Neuronal stem cell (in vitro differentiated cells): ENCODE measurements around the gene IER5L.
"Not testable (repeated sequence)": the region's sequence is repeated elsewhere in the genome, so short reads cannot be mapped to it uniquely, and the experiment has no call there.

Experiments used
- DNase-seq: peaks from one replicate; pipeline ENCODE4 v3.0.0-alpha.2; 2013; ENCODE audit warnings: low spot score
- H2AFZ ChIP-seq: one replicate; pipeline ENCODE4 v1.6.1; 2013; ENCODE audit warnings: mild to moderate bottlenecking, low read length, inconsistent platforms
- H2AK5ac ChIP-seq: 2 replicates; pipeline ENCODE4 v1.6.1; 2013; ENCODE audit warnings: low read depth, mild to moderate bottlenecking, inconsistent platforms, low read length, moderate library complexity, mixed read lengths
- H2BK120ac ChIP-seq: 2 replicates; pipeline ENCODE4 v1.6.1; 2013; ENCODE audit warnings: low read depth, mild to moderate bottlenecking, inconsistent platforms, low read length, moderate library complexity, mixed read lengths
- H2BK12ac ChIP-seq: one replicate; pipeline ENCODE4 v1.6.1; 2013; ENCODE audit warnings: low read length, inconsistent platforms
- H2BK15ac ChIP-seq: 2 replicates; pipeline ENCODE4 v1.6.1; 2013; ENCODE audit warnings: mild to moderate bottlenecking, low read length, inconsistent platforms, mixed read lengths
- H2BK5ac ChIP-seq: one replicate; pipeline ENCODE4 v1.6.1; 2013; ENCODE audit warnings: inconsistent platforms, mild to moderate bottlenecking, low read length, moderate library complexity
- H3K14ac ChIP-seq: one replicate; pipeline ENCODE4 v1.6.1; 2013; ENCODE audit warnings: low read length, inconsistent platforms
- H3K18ac ChIP-seq: 2 replicates; pipeline ENCODE4 v1.6.1; 2013; ENCODE audit warnings: low read length, inconsistent platforms
- H3K23ac ChIP-seq: 2 replicates; pipeline ENCODE4 v1.6.1; 2013; ENCODE audit warnings: low read depth, mild to moderate bottlenecking, mixed read lengths, low read length, inconsistent platforms; ENCODE audit not compliant: poor library complexity
- H3K27ac ChIP-seq: replicated peaks from 3 replicates; pipeline ENCODE4 v1.5.1; 2013; ENCODE audit warnings: low read length, inconsistent platforms
- H3K27me3 ChIP-seq, 3 experiments: 2 replicates each; pipeline ENCODE4 v1.6.1; 2013; ENCODE audit warnings: low read length in 3 of 3, mild to moderate bottlenecking in 2 of 3, inconsistent platforms in 1 of 3, low read depth in 1 of 3, mixed read lengths in 1 of 3, moderate library complexity in 1 of 3; ENCODE audit not compliant: control insufficient read depth in 3 of 3, insufficient read depth in 3 of 3
- H3K36me3 ChIP-seq, 2 donors: replicated peaks in 1 of 2; 2 replicates each; pipeline ENCODE4 v1.6.1; 2013; ENCODE audit warnings: low read length in 2 of 2; ENCODE audit not compliant: control insufficient read depth in 2 of 2, insufficient read depth in 2 of 2
- H3K4ac ChIP-seq: 2 replicates; pipeline ENCODE4 v1.6.1; 2013; ENCODE audit warnings: inconsistent platforms, mild to moderate bottlenecking, low read length, moderate library complexity
- H3K4me1 ChIP-seq, 2 donors: 1 replicate in 1 of 2; 2 replicates in 1 of 2; pipeline ENCODE4 v1.6.1; 2013; ENCODE audit warnings: low read length in 2 of 2, low read depth in 1 of 2; ENCODE audit not compliant: control insufficient read depth in 2 of 2, insufficient read depth in 1 of 2
- H3K4me2 ChIP-seq: one replicate; pipeline ENCODE4 v1.6.1; 2013; ENCODE audit warnings: mild to moderate bottlenecking, low read length, inconsistent platforms; ENCODE audit not compliant: insufficient read depth, poor library complexity, severe bottlenecking
- H3K4me3 ChIP-seq, 2 donors: 2 replicates each; pipeline ENCODE4 v1.5.1; 2013; ENCODE audit warnings: low read length in 2 of 2, mild to moderate bottlenecking in 2 of 2, inconsistent platforms in 1 of 2, moderate library complexity in 1 of 2
- H3K79me1 ChIP-seq: one replicate; pipeline ENCODE4 v1.6.1; 2013; ENCODE audit warnings: low read depth, mild to moderate bottlenecking, inconsistent platforms, low read length, moderate library complexity
- H3K9ac ChIP-seq: one replicate; pipeline ENCODE4 v1.6.1; 2013; ENCODE audit warnings: mild to moderate bottlenecking, low read depth, low read length, inconsistent platforms; ENCODE audit not compliant: poor library complexity
- H3K9me3 ChIP-seq, 2 donors: replicated peaks in 1 of 2; 2 replicates each; pipeline versions ENCODE3 to v1.6.1; 2013; ENCODE audit warnings: low read length in 2 of 2, mild to moderate bottlenecking in 2 of 2, inconsistent platforms in 1 of 2, low read depth in 1 of 2, mixed read lengths in 1 of 2, moderate library complexity in 1 of 2; ENCODE audit not compliant: control insufficient read depth in 2 of 2, insufficient read depth in 1 of 2
- H4K8ac ChIP-seq: one replicate; pipeline ENCODE4 v1.6.1; 2013; ENCODE audit warnings: low read depth, mild to moderate bottlenecking, inconsistent platforms, low read length, moderate library complexity
- H4K91ac ChIP-seq: one replicate; pipeline ENCODE4 v1.6.1; 2013; ENCODE audit warnings: low read length, low read depth, mild to moderate bottlenecking, inconsistent platforms; ENCODE audit not compliant: poor library complexity
- WGBS, 2 donors: extraction: QIAGEN DNeasy Blood & Tissue Kit; methylation state at CpG; one replicate each; pipeline ENCODE4 v1.1.7; 2013; ENCODE audit warnings: missing lambda C conversion rate in 2 of 2, mixed read lengths in 1 of 2; ENCODE audit not compliant: insufficient read length in 2 of 2, insufficient replicate concordance in 1 of 2; ENCODE audit errors: extremely low coverage in 2 of 2; 5-methylcytosine and 5-hydroxymethylcytosine counted together

The IER5L gene

GRCh38 chr9:129197978-129198318 lies 19.9 kb upstream of the IER5L start:
- Histone ChIP-seq H3K4me2 (no peak overlapping the region), H3K9ac (no peak overlapping the region), H3K4me3 (no peak overlapping the region), H3K36me3 (no peaks in the 10 kb centered on the region), H3K4me1 (peaks cover 3 to 15% of the 10 kb centered on the region in 2 donors), H2AFZ (peak overlapping the region; percentile 59), H3K4ac (no peak overlapping the region), H3K79me1 (no peaks in the 10 kb centered on the region), H4K91ac (no peak overlapping the region), H2BK12ac (no peak overlapping the region), H3K18ac (peak overlapping the region; percentile 12), H3K9me3 (peaks cover 6 to 11% of the 10 kb centered on the region in 2 donors), H3K23ac (no peak overlapping the region), H3K27ac (no peak overlapping the region), H2AK5ac (peak overlapping the region; percentile 78), H4K8ac (no peak overlapping the region), H3K27me3 (peaks cover 0 to 16% (median 9%) of the 10 kb centered on the region in 3 experiments), H2BK5ac (no peak overlapping the region), H2BK120ac (no peak overlapping the region), H2BK15ac (peak overlapping the region; percentile 6), H3K14ac (no peak overlapping the region)
- no CpG with 5 or more reads among the region's 8 CpGs for WGBS, 2 donors
- DNase-seq = no peak

DNA sequence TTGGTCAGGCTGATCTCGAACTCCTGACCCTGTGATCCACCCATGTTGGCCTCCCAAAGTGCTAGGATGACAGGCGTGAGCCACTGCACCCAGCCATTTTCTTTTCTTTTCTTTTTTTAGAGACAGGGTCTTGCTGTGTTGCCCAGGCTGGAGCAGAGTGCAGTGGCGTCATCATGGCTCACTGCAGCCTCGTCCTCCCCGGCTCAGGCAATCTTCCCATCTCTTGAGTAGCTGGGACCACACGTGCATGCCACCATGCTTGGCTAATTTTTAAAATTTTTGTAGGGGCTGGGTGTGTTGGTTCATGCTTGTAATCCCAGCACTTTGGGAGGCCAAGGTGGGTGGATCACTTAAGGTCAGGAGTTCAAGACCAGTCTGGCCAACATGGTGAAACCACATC lies 19.0 kb upstream of the IER5L start:
- H4K8ac ChIP-seq, H4K91ac ChIP-seq, H3K9ac ChIP-seq, H3K4me3 ChIP-seq, H3K4me2 ChIP-seq, H3K14ac ChIP-seq, H3K4ac ChIP-seq, H2BK120ac ChIP-seq, H2AFZ ChIP-seq, H3K18ac ChIP-seq, H3K27ac ChIP-seq, H2AK5ac ChIP-seq, DNase-seq, H3K36me3 ChIP-seq, H3K23ac ChIP-seq, H3K79me1 ChIP-seq, H2BK5ac ChIP-seq, H2BK12ac ChIP-seq, H2BK15ac ChIP-seq: not testable (repeated sequence)
- WGBS, 2 donors = no CpG with 5 or more reads among the region's 6 CpGs
- peaks cover 0 to 16% (median 9%) of the 10 kb centered on the region in 3 experiments for H3K27me3 ChIP-seq
- H3K4me1 ChIP-seq = peaks cover 3 to 15% of the 10 kb centered on the region in 2 donors
- H3K9me3 ChIP-seq = peaks cover 6 to 13% of the 10 kb centered on the region in 2 donors

- no peak overlapping the region for H3K18ac ChIP-seq
- DNase-seq = no peak
- H2BK12ac ChIP-seq = no peak overlapping the region
- H3K14ac ChIP-seq = no peak overlapping the region
- no peaks in the 10 kb centered on the region for H3K36me3 ChIP-seq
- no peaks in the 10 kb centered on the region for H3K79me1 ChIP-seq
- H3K4me1 ChIP-seq = peaks cover 3 to 15% of the 10 kb centered on the region in 2 donors
- H3K4me2 ChIP-seq = no peak overlapping the region
- H3K27ac ChIP-seq = no peak overlapping the region
- no peak overlapping the region for H2BK5ac ChIP-seq
- no peak overlapping the region for H3K4ac ChIP-seq
- H3K27me3 ChIP-seq = peaks cover 0 to 16% (median 9%) of the 10 kb centered on the region in 3 experiments
- no CpG with 5 or more reads among the region's 10 CpGs for WGBS, 2 donors
- H3K9ac ChIP-seq = no peak overlapping the region
- no peak overlapping the region for H2BK15ac ChIP-seq
- H3K23ac ChIP-seq = no peak overlapping the region
- no peak overlapping the region for H3K4me3 ChIP-seq
- H3K9me3 ChIP-seq = peaks cover 6 to 13% of the 10 kb centered on the region in 2 donors
- no peak overlapping the region for H2AK5ac ChIP-seq
- H2AFZ ChIP-seq = no peak overlapping the region
- no peak overlapping the region for H4K8ac ChIP-seq
- no peak overlapping the region for H4K91ac ChIP-seq
- H2BK120ac ChIP-seq = no peak overlapping the region
Observed at GRCh38 chr9:129195606-129196005, 17.5 kb upstream of the IER5L start.

DNA sequence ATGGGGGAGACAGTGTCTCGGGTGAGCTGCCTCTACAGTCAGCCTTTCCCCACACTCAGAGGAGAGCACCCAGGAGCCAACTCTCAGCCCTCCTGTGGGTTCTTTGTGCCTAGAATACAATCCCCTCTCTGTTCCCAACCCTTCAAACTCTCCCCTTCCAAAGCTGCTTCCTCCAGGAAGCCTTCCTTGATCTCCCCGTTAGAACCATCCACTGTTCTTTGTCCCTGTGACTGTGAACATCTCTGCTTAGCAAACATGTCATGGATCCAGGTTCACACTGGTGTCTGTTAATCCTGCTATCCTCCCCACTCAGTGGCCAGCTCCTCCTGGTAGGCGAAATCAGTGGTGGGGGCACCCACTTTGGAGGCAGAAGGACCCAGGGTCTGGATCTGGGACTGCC lies 16.2 kb upstream of the IER5L start:
- WGBS, 2 donors = no CpG with 5 or more reads among the region's 3 CpGs
- H4K91ac ChIP-seq = no peak overlapping the region
- no peak overlapping the region for H3K27ac ChIP-seq
- peaks cover 0 to 12% (median 9%) of the 10 kb centered on the region in 3 experiments for H3K27me3 ChIP-seq
- no peak overlapping the region for H3K4me3 ChIP-seq
- H2BK5ac ChIP-seq = no peak overlapping the region
- H3K36me3 ChIP-seq = no peaks in the 10 kb centered on the region
- H3K18ac ChIP-seq = peak overlapping the region; percentile 31
- H4K8ac ChIP-seq = no peak overlapping the region
- H3K14ac ChIP-seq = no peak overlapping the region
- no peak overlapping the region for H2BK120ac ChIP-seq
- H2AFZ ChIP-seq = no peak overlapping the region
- H3K9ac ChIP-seq = no peak overlapping the region
- no peak overlapping the region for H3K4ac ChIP-seq
- peak overlapping the region; percentile 48 for H2AK5ac ChIP-seq
- H3K4me2 ChIP-seq = no peak overlapping the region
- no peaks in the 10 kb centered on the region for H3K79me1 ChIP-seq
- H3K9me3 ChIP-seq = peaks cover 2 to 10% of the 10 kb centered on the region in 2 donors
- no peak overlapping the region for H2BK12ac ChIP-seq
- peaks cover 3 to 15% of the 10 kb centered on the region in 2 donors for H3K4me1 ChIP-seq
- no peak overlapping the region for H3K23ac ChIP-seq
- no peak for DNase-seq
- H2BK15ac ChIP-seq = no peak overlapping the region
